GM19468 (cell line): Measurements from ENCODE around the gene GON7.
"Not testable (repeated sequence)": the region's sequence is repeated elsewhere in the genome, so short reads cannot be mapped to it uniquely, and the experiment has no call there.

Experiments
- ATAC-seq: cut with Tn5 transposase; IDR thresholded peaks from one replicate; pipeline ENCODE4 v1.9.1; 2021; ENCODE audit warnings: mild to moderate bottlenecking, moderate library complexity, moderate number of reproducible peaks; ENCODE audit not compliant: unreplicated experiment; ENCODE audit errors: extremely low read depth

The GON7 gene

DNA sequence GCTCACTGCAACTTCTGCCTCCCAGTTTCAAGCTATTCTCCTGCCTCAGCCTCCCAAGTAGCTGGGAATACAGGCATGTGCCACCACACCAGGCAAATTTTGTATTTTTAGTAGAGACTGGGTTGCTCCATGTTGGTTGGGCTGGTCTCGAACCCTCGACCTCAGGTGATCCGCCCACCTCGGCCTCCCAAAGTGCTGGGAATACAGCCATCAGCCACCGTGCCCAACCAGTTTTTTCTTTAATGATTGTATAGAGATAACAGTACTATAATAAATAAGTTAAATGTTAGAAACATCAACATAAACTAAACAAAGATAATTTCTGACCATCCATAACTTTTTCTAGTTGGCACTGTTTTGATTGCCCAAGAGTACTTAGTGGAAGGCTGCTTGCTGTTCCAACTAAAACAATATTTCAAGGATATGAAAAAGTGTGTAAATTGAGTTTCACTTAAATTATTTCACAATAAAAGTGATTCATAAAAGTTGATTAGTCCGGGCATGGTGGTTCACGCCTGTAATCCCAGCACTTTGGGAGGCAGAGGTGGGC, 5.6 kb downstream of the GON7 start:
- no peak for ATAC-seq

DNA sequence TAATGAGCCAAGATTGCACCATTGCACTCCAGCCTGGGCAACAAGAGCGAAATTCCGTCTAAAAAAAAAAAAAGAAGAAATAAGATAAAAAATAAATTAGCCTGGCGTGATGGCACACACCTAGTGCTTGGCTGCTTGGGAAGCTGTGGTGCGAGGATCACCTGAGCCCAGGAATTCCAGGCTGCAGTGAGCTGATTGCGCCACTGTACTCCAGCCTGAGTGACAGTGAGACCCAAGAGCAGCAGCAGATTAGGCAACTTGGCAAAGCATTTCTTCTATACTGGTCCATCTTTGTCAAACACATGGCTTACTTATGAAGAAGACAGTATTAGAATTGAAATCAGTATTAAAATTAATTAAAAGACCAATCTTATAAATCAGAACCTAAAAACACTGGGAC, 6.3 kb downstream of the GON7 start:
- no peak for ATAC-seq

DNA sequence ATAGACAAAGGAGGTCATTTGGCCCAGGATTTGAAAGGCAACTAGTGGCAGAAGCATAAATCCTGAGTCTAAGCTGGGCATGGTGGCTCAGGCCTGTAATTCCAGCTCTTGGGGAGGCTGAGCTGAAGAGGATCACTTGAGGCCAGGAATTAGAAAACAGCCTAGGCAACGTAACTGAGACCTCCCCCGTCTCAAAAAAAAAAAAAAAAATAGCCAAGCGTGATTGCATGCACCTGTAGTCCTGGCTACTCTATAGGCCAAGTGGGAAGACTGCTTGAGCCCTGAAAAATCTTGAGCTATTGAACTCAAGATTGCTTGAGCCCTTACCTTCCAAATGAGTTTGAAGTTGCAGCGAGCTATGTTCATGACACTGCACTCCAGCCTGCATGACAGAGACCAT, 7.8 kb downstream of the GON7 start:
- no peak for ATAC-seq

DNA sequence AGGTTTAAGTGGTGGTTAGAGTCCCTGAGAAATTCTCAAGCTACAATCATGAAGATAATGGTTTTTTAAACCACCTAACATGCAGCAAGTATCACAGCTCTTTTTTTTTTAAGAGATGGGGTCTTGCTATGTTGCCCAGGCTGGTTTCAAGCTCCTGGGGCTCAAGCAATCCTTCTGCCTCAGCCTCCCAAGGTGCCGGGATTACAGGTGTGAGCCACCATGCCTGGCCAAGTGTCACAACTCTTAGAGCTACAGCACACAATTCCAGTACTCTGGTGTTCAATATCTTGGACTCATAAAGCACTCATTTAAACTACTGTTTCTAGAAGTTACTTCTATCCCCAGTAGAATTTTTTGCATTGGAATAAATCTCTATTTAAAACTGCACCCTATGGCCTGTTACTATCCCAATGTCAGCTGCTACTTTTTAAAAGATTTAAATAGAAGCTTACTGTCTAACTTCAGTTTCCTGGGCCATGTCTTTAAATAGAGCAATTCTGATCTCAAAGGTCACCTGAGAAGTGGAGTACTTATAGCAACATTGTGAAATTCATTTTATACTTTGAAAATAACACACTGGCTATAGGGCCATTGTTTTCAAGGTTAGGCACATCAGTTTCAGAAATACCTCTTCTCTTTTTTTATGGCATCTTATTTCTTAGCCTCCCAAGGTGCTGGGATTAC, 11.4 kb downstream of the GON7 start:
- no peak for ATAC-seq

DNA sequence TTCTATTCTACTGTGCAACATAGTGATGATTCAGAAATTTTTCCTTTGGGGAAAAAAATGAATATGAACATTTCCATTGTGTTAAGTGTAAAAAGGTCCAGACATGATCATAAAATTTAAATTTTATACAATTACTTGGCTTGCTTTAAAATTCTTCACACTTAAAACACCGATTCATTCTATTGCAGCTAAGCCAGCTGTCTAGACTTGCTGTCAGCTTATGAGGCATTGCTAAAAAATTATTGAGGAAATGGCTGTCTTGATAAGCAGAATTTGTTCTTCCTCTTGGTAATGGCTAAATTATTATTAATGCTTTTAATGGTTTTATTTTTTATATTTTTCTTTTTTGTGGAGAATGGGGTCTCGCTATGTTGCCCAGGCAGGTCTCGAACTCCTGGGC, 19.9 kb downstream of the GON7 start:
- ATAC-seq: no peak

DNA sequence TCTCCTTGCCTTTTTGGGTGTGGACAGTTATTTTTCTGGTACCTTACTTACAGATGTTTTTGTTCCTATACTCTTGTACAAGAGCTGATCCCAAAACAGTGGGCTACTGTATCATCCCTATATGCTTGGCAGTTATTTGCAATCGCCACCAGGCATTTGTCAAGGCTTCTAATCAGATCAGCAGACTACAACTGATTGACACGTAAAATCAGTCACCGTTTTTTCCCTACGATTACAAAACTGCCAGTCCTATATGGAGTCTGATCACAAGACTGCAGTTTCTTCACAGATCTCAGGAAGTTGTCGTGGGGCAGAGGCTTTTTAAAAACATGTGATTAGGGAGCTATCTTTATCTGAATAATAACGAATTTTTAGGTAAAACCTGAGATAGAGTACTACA, 20.4 kb downstream of the GON7 start:
- no peak for ATAC-seq

- no peak for ATAC-seq
Measured at GRCh38 chr14:93185349-93185720, 21.5 kb downstream of the GON7 start.

DNA sequence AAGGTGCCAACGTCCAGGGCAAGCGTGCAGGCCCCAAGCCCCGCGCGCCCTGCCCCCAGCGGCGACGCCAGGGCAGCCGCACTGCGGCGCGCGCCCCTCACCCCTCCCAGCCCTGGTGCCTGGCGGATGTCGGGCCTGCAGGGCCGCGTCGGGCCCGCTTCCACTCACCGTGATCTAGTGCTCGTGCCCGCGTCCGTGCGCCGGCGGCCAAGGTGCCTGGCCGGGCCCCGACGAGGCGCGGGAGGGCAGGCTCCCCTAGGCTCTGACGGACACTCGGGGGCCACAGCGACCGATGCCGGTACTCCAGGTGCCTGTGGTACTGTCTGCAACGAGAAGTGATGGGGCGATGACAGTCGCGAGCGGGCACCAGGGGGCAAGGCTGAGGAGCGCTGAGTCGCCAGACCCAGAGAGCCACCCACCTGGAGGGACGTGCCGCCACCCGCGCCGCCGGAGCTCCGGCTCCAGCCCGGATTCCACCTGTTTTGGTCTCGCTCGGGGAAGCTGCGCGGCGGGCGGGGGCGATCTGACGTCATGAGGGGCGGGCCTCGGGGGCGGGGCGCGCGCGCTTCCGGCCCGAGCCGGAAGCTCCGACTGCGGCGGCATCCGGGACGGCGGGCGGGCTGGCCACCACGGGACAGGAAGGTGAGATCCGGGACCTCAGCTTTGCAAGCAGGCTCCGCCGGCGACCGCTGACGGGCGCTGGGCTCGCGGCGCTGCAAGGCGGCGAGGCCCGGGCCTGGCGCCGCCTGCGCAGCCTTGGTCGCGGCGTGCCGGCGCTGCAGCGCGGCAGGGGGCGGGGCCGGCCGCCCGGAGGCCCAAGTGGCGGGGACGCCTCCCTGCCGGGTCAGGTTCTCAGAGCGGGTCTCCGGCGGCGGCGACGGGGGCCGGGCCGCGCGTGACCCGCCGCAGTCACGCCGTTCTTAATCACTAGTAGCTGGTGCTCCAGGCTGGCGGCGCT, 22.2 kb downstream of the GON7 start, which contains the start of the genes LYSET and MOAP1:
Gene LYSET (plus strand): TSS at position 927 of the 958 bp plus-strand sequence. CDS start 89 bp downstream, outside the sequence.
Gene MOAP1 (minus strand): TSS at position 507 of the 958 bp plus-strand sequence. CDS start 655 bp downstream, outside the sequence.
- ATAC-seq: peak; percentile 84

DNA sequence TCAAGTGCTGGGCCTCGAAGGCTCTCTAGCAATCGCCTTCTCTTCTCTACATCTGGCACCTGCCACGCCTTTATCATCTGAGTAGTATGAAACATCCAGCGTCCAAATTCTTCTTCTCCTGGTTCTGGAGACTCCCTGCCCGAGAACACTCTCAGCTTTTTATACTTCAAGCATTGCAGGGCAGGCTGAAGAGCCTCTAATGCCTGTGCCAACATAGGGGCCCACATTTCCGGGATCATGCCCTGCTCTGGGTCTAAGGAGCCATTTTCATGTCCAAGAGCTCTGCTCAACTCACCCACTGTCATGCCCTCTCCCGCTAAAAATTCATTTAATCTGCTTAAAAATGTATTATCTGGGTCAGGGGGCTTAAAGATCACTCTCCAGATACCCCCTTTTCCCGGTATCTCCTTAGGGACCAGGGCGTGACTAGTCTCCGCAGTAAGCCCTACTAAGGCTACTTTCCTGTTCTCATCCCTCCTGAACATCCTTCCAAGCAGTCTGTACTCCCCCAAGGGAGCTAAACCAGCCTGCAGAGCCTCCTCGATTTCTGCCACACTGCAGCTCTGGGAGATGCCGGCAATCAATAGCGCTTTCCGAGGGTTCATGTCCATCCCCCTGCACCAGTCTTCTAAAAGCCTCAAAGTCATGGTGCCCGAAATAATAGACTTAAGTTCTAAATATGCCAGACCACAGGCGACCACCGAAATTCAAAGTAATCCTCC, 23.1 kb downstream of the GON7 start:
- ATAC-seq: no peak

GRCh38 chr14:93175492-93175891, 31.4 kb downstream of the GON7 start:
- no peak for ATAC-seq

- ATAC-seq: not testable (repeated sequence)
Measured at GRCh38 chr14:93174731-93175130, 32.1 kb downstream of the GON7 start.

DNA sequence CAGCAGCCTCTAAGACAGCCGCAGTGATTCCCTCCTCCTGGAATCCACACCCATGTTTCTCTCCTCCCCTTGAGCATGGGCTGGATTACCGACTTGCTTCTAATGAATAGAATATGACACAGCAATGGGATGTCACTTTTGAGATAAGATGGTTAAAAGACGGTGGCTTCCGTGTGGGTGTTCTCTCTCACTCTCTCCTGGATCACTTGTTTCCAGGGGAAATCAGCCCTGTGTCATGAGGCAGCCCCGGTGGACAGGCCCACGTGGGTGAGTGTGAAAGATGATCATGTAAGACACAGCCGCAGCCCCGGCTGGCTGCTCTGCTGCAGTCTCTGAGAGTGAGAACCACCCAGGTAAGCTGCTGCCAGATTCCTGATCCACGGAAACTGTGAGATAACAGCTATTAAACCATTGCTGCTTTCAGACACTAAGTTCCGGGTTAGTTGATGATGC, 32.9 kb downstream of the GON7 start:
- ATAC-seq: no peak

DNA sequence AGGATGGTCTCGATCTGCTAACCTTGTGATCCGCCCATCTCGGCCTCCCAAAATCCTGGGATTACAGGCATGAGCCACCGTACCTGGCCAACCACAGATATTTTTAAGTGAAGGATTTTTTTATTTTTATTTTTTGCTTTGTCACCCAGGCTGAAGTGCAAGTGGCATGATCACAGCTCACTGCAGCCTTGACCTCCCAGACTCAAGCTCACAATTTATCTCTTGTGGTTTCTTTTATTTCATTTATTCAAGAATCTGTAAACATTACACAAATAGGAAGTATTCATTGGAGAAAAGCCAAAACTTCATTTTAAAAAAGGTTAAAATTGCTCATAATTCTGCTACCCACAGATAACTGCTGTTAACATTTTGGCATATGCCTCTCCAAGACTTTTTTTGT, 35.5 kb downstream of the GON7 start:
- no peak for ATAC-seq

- ATAC-seq: not testable (repeated sequence)
Measured at GRCh38 chr14:93170141-93170540, 36.7 kb downstream of the GON7 start.

DNA sequence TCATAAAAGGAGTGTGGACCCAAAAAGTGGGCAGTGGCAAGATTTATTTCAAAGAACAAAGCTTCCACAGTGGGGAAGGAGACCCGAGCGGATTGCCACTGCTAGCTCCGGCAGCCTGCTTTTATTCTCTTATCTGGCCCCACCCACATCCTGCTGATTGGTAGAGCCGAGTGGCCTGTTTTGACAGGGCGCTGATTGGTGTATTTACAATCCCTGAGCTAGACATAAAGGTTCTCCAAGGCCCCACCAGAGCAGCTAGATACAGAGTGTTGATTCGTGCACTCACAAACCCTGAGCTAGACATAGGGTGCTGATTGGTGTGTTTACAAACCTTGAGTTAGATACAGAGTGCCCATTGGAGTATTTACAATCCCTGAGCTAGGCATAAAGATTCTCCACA, 37.2 kb downstream of the GON7 start:
- ATAC-seq: not testable (repeated sequence)

DNA sequence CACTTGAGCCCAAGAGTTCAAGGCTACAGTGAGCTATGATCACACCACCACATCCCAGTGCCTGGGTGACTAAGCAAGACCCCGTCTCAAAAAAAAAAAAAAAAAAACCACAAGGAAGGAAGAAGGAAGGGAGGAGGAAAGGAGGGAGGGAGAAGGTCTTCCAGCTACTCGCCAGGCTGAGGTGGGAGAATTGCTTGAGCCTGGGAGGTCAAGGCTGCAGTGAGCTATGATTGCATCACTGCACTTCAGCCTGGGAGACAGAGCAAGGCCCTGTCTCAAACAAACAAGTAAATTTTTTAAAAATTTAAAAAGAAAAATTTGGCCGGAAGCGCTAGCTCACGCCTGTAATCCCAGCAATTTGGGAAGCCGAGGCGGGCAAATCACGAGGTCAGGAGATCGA, 38.3 kb downstream of the GON7 start:
- ATAC-seq: not testable (repeated sequence)

GRCh38 chr14:93165271-93166265, 41.3 kb downstream of the GON7 start:
- not testable (repeated sequence) for ATAC-seq

GRCh38 chr14:93163564-93163963, 43.3 kb downstream of the GON7 start:
- ATAC-seq: peak; percentile 50

DNA sequence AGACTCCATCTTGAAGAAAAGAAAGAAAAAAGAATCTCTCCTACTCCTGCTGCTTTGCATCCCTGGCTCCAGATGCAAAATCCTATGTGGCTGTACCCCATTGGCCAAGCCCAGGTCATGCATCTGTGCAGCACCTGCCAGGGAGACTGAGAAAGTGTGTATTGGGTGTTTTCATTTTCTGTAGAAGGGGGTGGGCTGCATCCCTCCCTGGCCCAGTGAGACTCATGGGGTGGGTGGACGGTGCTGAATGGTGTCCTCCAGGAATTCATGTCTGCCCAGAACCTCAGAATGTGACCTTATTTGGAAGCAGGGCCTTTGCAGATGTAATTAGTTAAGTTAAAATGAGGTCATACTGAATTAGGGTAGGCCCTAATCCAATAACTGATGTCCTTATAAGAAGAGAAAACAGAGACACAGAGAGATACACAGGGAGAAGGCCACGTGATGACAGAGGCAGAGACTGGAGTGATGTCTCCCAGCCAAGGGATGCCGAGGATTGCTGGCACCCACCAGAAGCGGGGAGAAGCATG, 45.4 kb downstream of the GON7 start:
- ATAC-seq: no peak
